ENCODE measurements around the gene CNKSR1. TPM values are rescaled to one million over a fixed set of nuclear protein-coding genes. Genes with fewer than 3 reads are reported as not detected.
A peak's percentile ranks its signal among the peaks of the same experiment; 100 is the strongest.

The CNKSR1 gene
- total and polyA plus RNA-seq, 2 of the 13 experiments (the other 11 are each of a cell fraction or from before 2014, with no cell fraction given), result 3.4 to 8.9 TPM

- TF ChIP-seq MBD4 (IDR thresholded peaks at IDR 0.05; ENCODE audit: borderline replicate concordance, low read length), result no peak
- TF ChIP-seq GATAD2A (CRISPR knock-in tag; IDR thresholded peaks at IDR 0.05), result peak; percentile 65
- TF ChIP-seq RFXAP (CRISPR knock-in tag; IDR thresholded peaks at IDR 0.05; ENCODE audit: borderline replicate concordance), result peak; percentile 76; the same call in 1 of the 2 replicates
- TF ChIP-seq MEF2D (CRISPR knock-in tag; IDR thresholded peaks at IDR 0.05), result peak; percentile 57; the same call in 1 of the 2 replicates
- TF ChIP-seq ASH2L (IDR thresholded peaks at IDR 0.05; ENCODE audit: insufficient read length, low read depth, low read length), result peak; percentile 83
- TF ChIP-seq PITX1 (CRISPR knock-in tag; IDR thresholded peaks at IDR 0.05), result peak; percentile 69; the same call in 1 of the 2 replicates
- TF ChIP-seq CENPT (CRISPR knock-in tag; IDR thresholded peaks at IDR 0.05; ENCODE audit: low read depth), result 0 out of 2 replicates have a peak, but pooled peaks have one; percentile 58
- peak; percentile 80; the same call in 1 of the 2 replicates for TF ChIP-seq ZNF557 (CRISPR knock-in tag; IDR thresholded peaks at IDR 0.05)
- TF ChIP-seq CHD4 (IDR thresholded peaks at IDR 0.05; ENCODE audit: borderline replicate concordance, low read length), result no peak
- TF ChIP-seq ZNF263 (CRISPR knock-in tag; IDR thresholded peaks at IDR 0.05), result peak; percentile 99
- TF ChIP-seq TBX3 (IDR thresholded peaks at IDR 0.05; ENCODE audit: borderline replicate concordance), result no peak
- TF ChIP-seq ZNF276 (CRISPR knock-in tag; IDR thresholded peaks at IDR 0.05; ENCODE audit: low read depth), result no peak
- TF ChIP-seq KAT7 (CRISPR knock-in tag; IDR thresholded peaks at IDR 0.05; ENCODE audit: borderline replicate concordance), result peak; percentile 82; the same call in 1 of the 2 replicates
- TF ChIP-seq HOXA9 (CRISPR knock-in tag; IDR thresholded peaks at IDR 0.05; ENCODE audit: borderline replicate concordance), result peak; percentile 65; the same call in 1 of the 2 replicates
- TF ChIP-seq ZFP37 (CRISPR knock-in tag; IDR thresholded peaks at IDR 0.05; ENCODE audit: borderline replicate concordance), result 0 out of 2 replicates have a peak, but pooled peaks have one; percentile 67
- TF ChIP-seq, protein P1, sequence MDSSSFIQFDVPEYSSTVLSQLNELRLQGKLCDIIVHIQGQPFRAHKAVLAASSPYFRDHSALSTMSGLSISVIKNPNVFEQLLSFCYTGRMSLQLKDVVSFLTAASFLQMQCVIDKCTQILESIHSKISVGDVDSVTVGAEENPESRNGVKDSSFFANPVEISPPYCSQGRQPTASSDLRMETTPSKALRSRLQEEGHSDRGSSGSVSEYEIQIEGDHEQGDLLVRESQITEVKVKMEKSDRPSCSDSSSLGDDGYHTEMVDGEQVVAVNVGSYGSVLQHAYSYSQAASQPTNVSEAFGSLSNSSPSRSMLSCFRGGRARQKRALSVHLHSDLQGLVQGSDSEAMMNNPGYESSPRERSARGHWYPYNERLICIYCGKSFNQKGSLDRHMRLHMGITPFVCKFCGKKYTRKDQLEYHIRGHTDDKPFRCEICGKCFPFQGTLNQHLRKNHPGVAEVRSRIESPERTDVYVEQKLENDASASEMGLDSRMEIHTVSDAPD (CRISPR knock-in tag; IDR thresholded peaks at IDR 0.05), result peak; percentile 87
- 0 out of 2 replicates have a peak, but pooled peaks have one; percentile 21 for TF ChIP-seq GMEB2 (CRISPR knock-in tag; IDR thresholded peaks at IDR 0.05; ENCODE audit: low read depth)
- TF ChIP-seq USF2 (IDR thresholded peaks at IDR 0.05; ENCODE audit: low read depth, low read length), result no peak
- TF ChIP-seq USF2 (CRISPR knock-in tag; IDR thresholded peaks at IDR 0.05; ENCODE audit: borderline replicate concordance), result peak; percentile 70; the same call in 1 of the 2 replicates
- TF ChIP-seq EP300 (IDR thresholded peaks at IDR 0.05; ENCODE audit: low read depth in 2 of 2, low read length in 2 of 2), result no peak
- no peak for TF ChIP-seq EP300 (CRISPR knock-in tag; IDR thresholded peaks at IDR 0.05; ENCODE audit: borderline replicate concordance)
Observed at GRCh38 chr1:26169669-26170471, 7.4 kb upstream of the CNKSR1 start, which contains the start of gene ZNF593 (continued).

All from HepG2 (cell line).